SK-N-SH treated with all-trans-retinoic acid at 6 μM for 48 hours (cell line): ENCODE data around the gene SNRNP25.

Source experiments
- ATAC-seq: fragments of 200-7000 bp; cut with Tn5 transposase; 3 replicates; pipeline ENCODE4 v1.9.1; 2020; ENCODE audit warnings: mild to moderate bottlenecking, moderate library complexity
- ARNTL ChIP-seq: fragments of 450-650 bp; formaldehyde crosslinking; IDR thresholded peaks from 2 replicates; pipeline ENCODE4 v1.5.0; 2020; ENCODE audit warnings: low read depth, mild to moderate bottlenecking, moderate library complexity, borderline replicate concordance
- BACH2 ChIP-seq: fragments of 250-450 bp; sonication (Bioruptor Pico); IDR thresholded peaks from 2 replicates; pipeline ENCODE4 v1.9.0; 2021; ENCODE audit warnings: mild to moderate bottlenecking, borderline replicate concordance
- GLIS3 ChIP-seq: fragments of 250-450 bp; sonication (Bioruptor Pico); IDR thresholded peaks from 2 replicates; pipeline ENCODE4 v1.5.0; 2020; ENCODE audit warnings: mild to moderate bottlenecking, moderate library complexity
- ISL1 ChIP-seq: fragments of 250-450 bp; sonication (Bioruptor Pico); IDR thresholded peaks from 2 replicates; pipeline ENCODE4 v2.1.2; 2022; ENCODE audit warnings: mild to moderate bottlenecking, moderate library complexity
- OSR1 ChIP-seq: fragments of 250-450 bp; sonication (Bioruptor Pico); IDR thresholded peaks from 2 replicates; pipeline ENCODE4 v1.8.0; 2022; ENCODE audit warnings: moderate library complexity, mild to moderate bottlenecking, inconsistent platforms
- PPARA ChIP-seq: fragments of 250-450 bp; sonication (Bioruptor Pico); IDR thresholded peaks from 2 replicates; pipeline ENCODE4 v1.5.0; 2020; ENCODE audit warnings: mild to moderate bottlenecking, borderline replicate concordance
- RARB ChIP-seq: fragments of 250-450 bp; sonication (Bioruptor Pico); IDR thresholded peaks from 2 replicates; pipeline ENCODE4 v1.8.0; 2021; ENCODE audit warnings: mild to moderate bottlenecking, moderate library complexity
- SNAI2 ChIP-seq: fragments of 250-450 bp; sonication (Bioruptor Pico); IDR thresholded peaks from 2 replicates; pipeline ENCODE4 v1.5.0; 2020; ENCODE audit warnings: mild to moderate bottlenecking, moderate library complexity
- TCF4 ChIP-seq: fragments of 250-450 bp; sonication (Bioruptor Pico); IDR thresholded peaks from 2 replicates; pipeline ENCODE4 v1.8.0; 2021; ENCODE audit warnings: mild to moderate bottlenecking, moderate library complexity, borderline replicate concordance
- TOX ChIP-seq: fragments of 250-450 bp; sonication (Bioruptor Pico); IDR thresholded peaks from 2 replicates; pipeline ENCODE4 v1.8.0; 2021; ENCODE audit warnings: mild to moderate bottlenecking, moderate library complexity, borderline replicate concordance
- ZC3H10 ChIP-seq: fragments of 250-450 bp; sonication (Bioruptor Pico); IDR thresholded peaks from 2 replicates; pipeline ENCODE4 v1.5.1; 2021; ENCODE audit warnings: mild to moderate bottlenecking, moderate library complexity
- ZFP3 ChIP-seq: fragments of 250-450 bp; sonication (Bioruptor Pico); IDR thresholded peaks from 2 replicates; pipeline ENCODE4 v1.5.0; 2020; ENCODE audit warnings: mild to moderate bottlenecking, moderate library complexity
- ZFP30 ChIP-seq: fragments of 450-650 bp; formaldehyde crosslinking; IDR thresholded peaks from 2 replicates; pipeline ENCODE4 v1.5.0; 2022; ENCODE audit warnings: mild to moderate bottlenecking, moderate library complexity
- ZNF565 ChIP-seq: fragments of 450-650 bp; formaldehyde crosslinking; conservative IDR thresholded peaks from 2 replicates; pipeline ENCODE4 v1.5.0; 2020; ENCODE audit warnings: low read depth, mild to moderate bottlenecking, moderate library complexity
- ZNF70 ChIP-seq: fragments of 450-650 bp; formaldehyde crosslinking; IDR thresholded peaks from 2 replicates; pipeline ENCODE4 v1.5.0; 2020; ENCODE audit warnings: mild to moderate bottlenecking, moderate library complexity
- ZNF8 ChIP-seq: fragments of 450-650 bp; formaldehyde crosslinking; IDR thresholded peaks from 2 replicates; pipeline ENCODE4 v1.5.0; 2020; ENCODE audit warnings: mild to moderate bottlenecking, moderate library complexity
- TF ChIP-seq, protein P1 (sequence below): fragments of 250-450 bp; sonication (Bioruptor Pico); IDR thresholded peaks from 2 replicates; pipeline ENCODE4 v1.8.0; 2020; ENCODE audit warnings: mild to moderate bottlenecking, moderate library complexity, borderline replicate concordance
- TF ChIP-seq, protein P2 (sequence below): fragments of 250-450 bp; sonication (Bioruptor Pico); IDR thresholded peaks from 2 replicates; pipeline ENCODE4 v1.5.1; 2021; ENCODE audit warnings: mild to moderate bottlenecking, moderate library complexity
- TF ChIP-seq, protein P3 (sequence below): fragments of 250-450 bp; sonication (Bioruptor Pico); IDR thresholded peaks from 2 replicates; pipeline ENCODE4 v1.5.1; 2020; ENCODE audit warnings: low read depth, mild to moderate bottlenecking, moderate library complexity
- TF ChIP-seq, protein P4 (sequence below): fragments of 250-450 bp; sonication (Bioruptor Pico); IDR thresholded peaks from 2 replicates; pipeline ENCODE4 v1.8.0; 2021; ENCODE audit warnings: low read depth, mild to moderate bottlenecking, moderate library complexity, borderline replicate concordance

Gene SNRNP25

DNA sequence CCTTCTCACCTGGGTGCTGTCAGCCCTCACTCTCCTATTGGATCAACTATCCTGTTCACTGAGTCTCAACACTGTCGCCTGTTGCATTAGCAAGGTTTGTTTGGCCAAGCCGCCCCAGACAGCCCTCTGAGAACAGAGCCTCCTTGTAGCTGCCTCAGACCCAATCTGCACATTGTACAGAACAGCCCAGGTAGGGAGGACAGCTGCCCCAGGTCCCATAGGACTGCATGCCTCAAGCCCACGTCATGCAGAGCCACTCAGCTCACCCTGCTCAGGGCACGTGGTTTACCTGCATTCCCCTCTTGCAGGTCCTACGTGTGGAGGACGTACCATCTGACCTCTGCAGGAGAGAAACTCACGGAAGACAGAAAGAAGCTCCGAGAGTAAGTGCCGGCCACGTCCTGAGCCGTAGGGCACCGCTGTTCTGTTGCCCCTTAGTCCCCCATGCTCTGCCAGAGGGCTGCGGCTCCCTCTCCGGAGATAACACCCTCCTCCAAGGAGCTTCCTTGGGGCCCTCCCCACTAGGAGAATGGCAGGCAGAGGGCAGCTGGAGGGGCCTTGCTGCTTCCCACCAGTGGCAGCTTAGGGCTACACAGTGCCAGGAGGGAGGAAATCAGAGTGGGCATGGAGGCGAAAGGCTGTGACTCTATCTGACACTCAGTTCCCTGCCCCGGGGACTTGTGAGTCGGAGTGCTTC is 2.8 kb downstream of the SNRNP25 start (continued):
- TF ChIP-seq, protein P1, sequence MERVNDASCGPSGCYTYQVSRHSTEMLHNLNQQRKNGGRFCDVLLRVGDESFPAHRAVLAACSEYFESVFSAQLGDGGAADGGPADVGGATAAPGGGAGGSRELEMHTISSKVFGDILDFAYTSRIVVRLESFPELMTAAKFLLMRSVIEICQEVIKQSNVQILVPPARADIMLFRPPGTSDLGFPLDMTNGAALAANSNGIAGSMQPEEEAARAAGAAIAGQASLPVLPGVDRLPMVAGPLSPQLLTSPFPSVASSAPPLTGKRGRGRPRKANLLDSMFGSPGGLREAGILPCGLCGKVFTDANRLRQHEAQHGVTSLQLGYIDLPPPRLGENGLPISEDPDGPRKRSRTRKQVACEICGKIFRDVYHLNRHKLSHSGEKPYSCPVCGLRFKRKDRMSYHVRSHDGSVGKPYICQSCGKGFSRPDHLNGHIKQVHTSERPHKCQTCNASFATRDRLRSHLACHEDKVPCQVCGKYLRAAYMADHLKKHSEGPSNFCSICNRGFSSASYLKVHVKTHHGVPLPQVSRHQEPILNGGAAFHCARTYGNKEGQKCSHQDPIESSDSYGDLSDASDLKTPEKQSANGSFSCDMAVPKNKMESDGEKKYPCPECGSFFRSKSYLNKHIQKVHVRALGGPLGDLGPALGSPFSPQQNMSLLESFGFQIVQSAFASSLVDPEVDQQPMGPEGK (CRISPR knock-in tag), result no peak
- TF ChIP-seq ZC3H10 (CRISPR knock-in tag) (no peak), RARB (no peak), TCF4 (no peak)

DNA sequence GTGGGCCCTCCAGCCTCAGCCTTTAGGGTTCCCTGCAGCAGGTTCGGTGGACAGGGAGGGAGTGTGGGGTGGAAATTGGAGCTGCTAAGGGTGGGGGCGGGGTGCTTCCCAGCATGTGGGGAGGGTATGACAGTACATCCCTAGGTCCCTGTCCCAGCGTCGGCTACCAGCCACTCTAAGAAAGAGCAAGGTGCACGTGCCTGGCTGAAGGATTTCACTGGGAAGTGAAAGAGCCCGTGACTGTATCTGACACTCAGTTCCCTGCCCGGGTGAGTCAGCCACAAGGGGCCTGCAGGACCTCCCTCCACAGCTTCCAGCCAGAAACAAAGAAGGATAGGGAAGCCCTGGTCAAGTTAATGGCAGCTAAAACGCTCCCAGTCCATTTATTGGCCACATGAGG is 4.1 kb downstream of the SNRNP25 start:
- ATAC-seq, result no peak
- TF ChIP-seq, protein P2, sequence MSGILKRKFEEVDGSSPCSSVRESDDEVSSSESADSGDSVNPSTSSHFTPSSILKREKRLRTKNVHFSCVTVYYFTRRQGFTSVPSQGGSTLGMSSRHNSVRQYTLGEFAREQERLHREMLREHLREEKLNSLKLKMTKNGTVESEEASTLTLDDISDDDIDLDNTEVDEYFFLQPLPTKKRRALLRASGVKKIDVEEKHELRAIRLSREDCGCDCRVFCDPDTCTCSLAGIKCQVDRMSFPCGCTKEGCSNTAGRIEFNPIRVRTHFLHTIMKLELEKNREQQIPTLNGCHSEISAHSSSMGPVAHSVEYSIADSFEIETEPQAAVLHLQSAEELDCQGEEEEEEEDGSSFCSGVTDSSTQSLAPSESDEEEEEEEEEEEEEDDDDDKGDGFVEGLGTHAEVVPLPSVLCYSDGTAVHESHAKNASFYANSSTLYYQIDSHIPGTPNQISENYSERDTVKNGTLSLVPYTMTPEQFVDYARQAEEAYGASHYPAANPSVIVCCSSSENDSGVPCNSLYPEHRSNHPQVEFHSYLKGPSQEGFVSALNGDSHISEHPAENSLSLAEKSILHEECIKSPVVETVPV (CRISPR knock-in tag), result no peak
- TF ChIP-seq ZFP30 (CRISPR knock-in tag) (no peak), TCF4 (no peak)
- TF ChIP-seq, protein P3, sequence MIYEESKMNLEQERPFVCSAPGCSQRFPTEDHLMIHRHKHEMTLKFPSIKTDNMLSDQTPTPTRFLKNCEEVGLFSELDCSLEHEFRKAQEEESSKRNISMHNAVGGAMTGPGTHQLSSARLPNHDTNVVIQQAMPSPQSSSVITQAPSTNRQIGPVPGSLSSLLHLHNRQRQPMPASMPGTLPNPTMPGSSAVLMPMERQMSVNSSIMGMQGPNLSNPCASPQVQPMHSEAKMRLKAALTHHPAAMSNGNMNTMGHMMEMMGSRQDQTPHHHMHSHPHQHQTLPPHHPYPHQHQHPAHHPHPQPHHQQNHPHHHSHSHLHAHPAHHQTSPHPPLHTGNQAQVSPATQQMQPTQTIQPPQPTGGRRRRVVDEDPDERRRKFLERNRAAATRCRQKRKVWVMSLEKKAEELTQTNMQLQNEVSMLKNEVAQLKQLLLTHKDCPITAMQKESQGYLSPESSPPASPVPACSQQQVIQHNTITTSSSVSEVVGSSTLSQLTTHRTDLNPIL (CRISPR knock-in tag), result no peak

DNA sequence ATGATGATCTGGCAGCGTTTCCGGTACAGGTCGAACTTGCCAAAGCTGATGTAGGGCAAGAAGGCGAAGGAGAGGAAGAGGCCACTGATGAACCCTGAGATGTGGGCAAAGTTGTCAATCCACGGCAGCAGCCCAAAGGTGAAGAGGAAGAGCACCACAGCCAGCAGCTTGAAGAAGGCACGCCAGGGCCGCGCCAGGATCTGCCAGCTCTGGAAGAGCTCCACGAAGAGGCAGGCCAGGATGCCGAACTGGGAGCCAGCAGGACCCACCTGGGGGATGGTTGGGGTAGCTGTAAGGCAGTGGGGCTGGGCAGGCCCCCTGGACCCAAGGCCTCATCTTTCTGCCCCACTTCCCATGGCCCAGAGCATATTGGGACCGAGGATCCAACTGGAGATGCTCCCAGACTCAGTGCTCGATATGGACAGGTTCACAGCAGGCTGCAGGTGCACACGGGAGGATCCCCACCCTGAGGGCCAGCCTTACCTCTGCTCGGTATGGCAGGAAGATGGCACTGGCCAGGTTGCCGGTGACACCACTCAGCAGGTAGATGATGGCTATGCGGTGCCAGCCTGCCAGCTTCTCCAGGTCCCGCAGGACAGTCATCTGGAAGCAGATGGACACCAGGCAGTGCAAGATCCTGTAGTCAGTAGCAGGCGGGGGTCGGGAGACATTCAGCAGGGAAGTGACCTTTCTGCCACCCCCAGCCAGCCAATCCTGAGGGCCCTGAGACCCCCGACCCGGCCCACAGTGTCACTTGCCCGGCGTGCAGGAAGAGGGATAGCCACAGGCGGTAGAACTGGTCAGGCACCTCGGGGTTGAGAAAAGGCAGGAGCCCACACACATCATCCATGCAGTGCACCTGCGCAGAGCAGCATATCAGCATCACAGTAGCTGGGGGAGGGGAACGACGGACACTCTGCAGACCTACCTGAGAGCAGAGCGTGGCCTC is 5.1 kb downstream of the SNRNP25 start:
- ATAC-seq, result no peak
- TF ChIP-seq TOX (CRISPR knock-in tag) (no peak), ZC3H10 (CRISPR knock-in tag) (no peak), GLIS3 (CRISPR knock-in tag) (no peak), ZNF70 (CRISPR knock-in tag) (no peak), ZNF8 (CRISPR knock-in tag) (no peak), PPARA (CRISPR knock-in tag) (no peak), OSR1 (no peak), ZNF565 (no peak), SNAI2 (no peak), ISL1 (CRISPR knock-in tag) (no peak), RARB (no peak), BACH2 (CRISPR knock-in tag) (no peak), ARNTL (CRISPR knock-in tag) (no peak), ZFP30 (CRISPR knock-in tag) (no peak), TCF4 (no peak), ZFP3 (CRISPR knock-in tag) (no peak)
- TF ChIP-seq, protein P1 (CRISPR knock-in tag), result no peak
- TF ChIP-seq, protein P2 (CRISPR knock-in tag), result no peak
- TF ChIP-seq, protein P3 (CRISPR knock-in tag), result no peak
- TF ChIP-seq, protein P4, sequence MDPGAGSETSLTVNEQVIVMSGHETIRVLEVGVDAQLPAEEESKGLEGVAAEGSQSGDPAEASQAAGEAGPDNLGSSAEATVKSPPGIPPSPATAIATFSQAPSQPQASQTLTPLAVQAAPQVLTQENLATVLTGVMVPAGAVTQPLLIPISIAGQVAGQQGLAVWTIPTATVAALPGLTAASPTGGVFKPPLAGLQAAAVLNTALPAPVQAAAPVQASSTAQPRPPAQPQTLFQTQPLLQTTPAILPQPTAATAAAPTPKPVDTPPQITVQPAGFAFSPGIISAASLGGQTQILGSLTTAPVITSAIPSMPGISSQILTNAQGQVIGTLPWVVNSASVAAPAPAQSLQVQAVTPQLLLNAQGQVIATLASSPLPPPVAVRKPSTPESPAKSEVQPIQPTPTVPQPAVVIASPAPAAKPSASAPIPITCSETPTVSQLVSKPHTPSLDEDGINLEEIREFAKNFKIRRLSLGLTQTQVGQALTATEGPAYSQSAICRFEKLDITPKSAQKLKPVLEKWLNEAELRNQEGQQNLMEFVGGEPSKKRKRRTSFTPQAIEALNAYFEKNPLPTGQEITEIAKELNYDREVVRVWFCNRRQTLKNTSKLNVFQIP (CRISPR knock-in tag), result no peak
